Common myeloid progenitor, CD34-positive (primary cell): ENCODE data around the gene RARG. TPM values are rescaled to one million over a fixed set of nuclear protein-coding genes. Genes with fewer than 3 reads are reported as not detected.
A peak's percentile ranks its signal among the peaks of the same experiment; 100 is the strongest.

Source experiments
- CTCF ChIA-PET: fragments of 350-600 bp; sonication (Branson Sonifier 250); formaldehyde crosslinking; loops from one replicate; lab custom pipeline; 2021; ENCODE audit warnings: antibody characterized with exemption; lab: Charles Lee
- POLR2A ChIA-PET: fragments of 350-600 bp; sonication (Branson Sonifier 250); formaldehyde crosslinking; loops from one replicate; lab custom pipeline; 2021; ENCODE audit warnings: antibody characterized with exemption; lab: Charles Lee
- DNase-seq, 3 donors: peaks; one replicate each; pipeline versions ENCODE4 v3.0.0 to v3.0.0-alpha.2; 2013
- H3K27ac ChIP-seq, 2 experiments: 1 replicate in 1 of 2; 2 replicates in 1 of 2; pipeline ENCODE4 v1.7.0; 2013; ENCODE audit warnings: inconsistent platforms in 2 of 2, low read length in 2 of 2, mild to moderate bottlenecking in 2 of 2, low read depth in 1 of 2, moderate library complexity in 1 of 2; ENCODE audit not compliant: severe bottlenecking in 2 of 2, insufficient read depth in 1 of 2, poor library complexity in 1 of 2
- H3K27me3 ChIP-seq, 5 experiments: replicated peaks in 2 of 5; 1 replicate in 3 of 5; 2 replicates in 2 of 5; pipeline versions ENCODE4 v1.6.1 to v1.7.0; 2013; ENCODE audit warnings: low read length in 4 of 5, mild to moderate bottlenecking in 2 of 5, moderate library complexity in 2 of 5, inconsistent platforms in 1 of 5; ENCODE audit not compliant: insufficient read depth in 5 of 5, control insufficient read depth in 4 of 5
- H3K36me3 ChIP-seq, 4 experiments: 1 replicate in 2 of 4; 2 replicates in 2 of 4; pipeline versions ENCODE4 v1.6.1 to v1.7.0; 2013; ENCODE audit warnings: low read length in 3 of 4, control low read depth in 1 of 4, mild to moderate bottlenecking in 1 of 4; ENCODE audit not compliant: control insufficient read depth in 4 of 4, insufficient read depth in 4 of 4
- H3K4me1 ChIP-seq, 4 experiments: 1 replicate in 3 of 4; 2 replicates in 1 of 4; pipeline versions ENCODE4 v1.6.1 to v1.7.1; 2013; ENCODE audit warnings: low read length in 3 of 4, mild to moderate bottlenecking in 3 of 4, control low read depth in 1 of 4, inconsistent platforms in 1 of 4, moderate library complexity in 1 of 4; ENCODE audit not compliant: control insufficient read depth in 4 of 4, insufficient read depth in 4 of 4; ENCODE audit errors: control extremely low read depth in 1 of 4
- H3K4me3 ChIP-seq, 7 experiments: 1 replicate in 4 of 7; 2 replicates in 3 of 7; pipeline versions ENCODE4 v1.5.1 to v1.7.0; 2013; ENCODE audit warnings: mild to moderate bottlenecking in 7 of 7, low read length in 6 of 7, moderate library complexity in 6 of 7, inconsistent platforms in 2 of 7, low read depth in 2 of 7, control low read depth in 1 of 7; ENCODE audit not compliant: insufficient read depth in 4 of 7, control insufficient read depth in 1 of 7; ENCODE audit errors: extremely low read depth in 1 of 7
- H3K9me3 ChIP-seq, 5 experiments: 1 replicate in 4 of 5; 2 replicates in 1 of 5; pipeline versions ENCODE4 v1.6.1 to v1.7.1; 2013; ENCODE audit warnings: low read length in 4 of 5, mild to moderate bottlenecking in 2 of 5, inconsistent platforms in 1 of 5, low read depth in 1 of 5, moderate library complexity in 1 of 5; ENCODE audit not compliant: control insufficient read depth in 4 of 5, insufficient read depth in 2 of 5; ENCODE audit errors: control extremely low read depth in 1 of 5
- WGBS: methylation state at CpG from one replicate; pipeline ENCODE4 v1.1.5; 2013; ENCODE audit not compliant: insufficient coverage; 5-methylcytosine and 5-hydroxymethylcytosine counted together
- polyA plus RNA-seq: library from polyadenylated mRNA; unstranded; fragments of 120-200 nt; gene quantifications from one replicate; pipeline ENCODE4 v1.2.1, GENCODE V29; 2013

Gene RARG
- 4.7 TPM for polyA plus RNA-seq

- ChIA-PET POLR2A (no interaction called here), CTCF (interaction anchor here (21.7 kb wide), 1 partner anchor 16 kb away, joined by 212 read pairs; no protein-coding TSS in a partner anchor)
- Histone ChIP-seq H3K4me1 (peaks cover 2 to 41% (median 35%) of the 10 kb centered on the region in 4 experiments), H3K27me3 (peaks cover 0 to 4% (median 0%) of the 10 kb centered on the region in 5 experiments), H3K36me3 (no peaks in the 10 kb centered on the region), H3K4me3 (peak within 1 kb of the TSS; percentile 20 to 79 (median 58)), H3K9me3 (no peaks in the 10 kb centered on the region), H3K27ac (no peak within 1 kb of the TSS)
- WGBS, result 0% methylated on average over 21 of the region's 44 CpGs
- DNase-seq, result peak in 2 of 3 donors; percentile 56 to 65
These were observed at the start of gene RARG for GRCh38 chr12:53231921-53232645. RARG (minus strand) TSS chr12:53232209; CDS start chr12:53227545, 4,664 bp downstream.

DNA sequence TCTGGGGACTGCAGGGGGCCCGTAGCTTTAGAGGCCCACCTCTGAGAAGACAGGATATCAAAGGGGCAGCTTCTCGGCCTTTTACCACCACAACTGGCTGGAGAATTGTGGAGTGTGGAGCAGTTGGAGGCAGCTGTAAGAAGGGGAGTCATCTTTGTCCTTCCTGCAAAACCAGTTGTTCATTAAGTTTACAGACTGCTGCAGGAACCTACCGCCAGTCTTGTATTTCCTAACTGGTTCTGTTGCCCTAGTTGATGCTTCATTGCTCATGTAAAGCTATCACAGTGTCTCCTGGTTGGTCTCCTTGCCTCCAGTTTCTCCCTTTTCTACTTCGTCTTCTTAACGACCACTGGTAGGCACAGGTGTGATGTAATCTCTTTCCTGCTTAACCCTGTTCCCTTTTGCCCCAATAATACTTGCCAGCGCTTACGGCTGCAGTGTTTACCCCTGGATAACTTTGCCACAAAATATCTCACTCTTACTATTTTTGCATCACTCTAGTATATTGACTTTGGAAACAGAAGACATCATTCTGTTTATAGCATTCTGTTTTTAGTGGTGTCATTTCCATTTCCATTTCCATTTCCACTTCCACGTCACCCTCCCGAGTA is 48.0 kb upstream of the RARG start:
- 93% methylated on average over 7 of the region's 9 CpGs for WGBS
- ChIA-PET CTCF (interaction anchor here (1.5 to 24.3 kb wide), 5 partner anchors 8 to 75 kb away, joined by 3 to 399 read pairs (median 30); partner anchors contain the start of genes AAAS and ESPL1), POLR2A (no interaction called here)
- no peak overlapping the region for H3K27ac ChIP-seq
- H3K36me3 ChIP-seq, result peaks cover 26 to 78% (median 48%) of the 10 kb centered on the region in 4 experiments
- H3K9me3 ChIP-seq, result no peaks in the 10 kb centered on the region
- DNase-seq, result no peak
- peaks cover 0 to 3% (median 1%) of the 10 kb centered on the region in 4 experiments for H3K4me1 ChIP-seq
- no peaks in the 10 kb centered on the region for H3K27me3 ChIP-seq
- H3K4me3 ChIP-seq, result no peak overlapping the region

GRCh38 chr12:53279283-53279869 is 47.4 kb upstream of the RARG start:
- Histone ChIP-seq H3K4me3 (no peak overlapping the region), H3K9me3 (no peaks in the 10 kb centered on the region), H3K27ac (no peak overlapping the region), H3K4me1 (peaks cover 0 to 3% (median 1%) of the 10 kb centered on the region in 4 experiments), H3K36me3 (peaks cover 28 to 81% (median 48%) of the 10 kb centered on the region in 4 experiments), H3K27me3 (no peaks in the 10 kb centered on the region)
- 95% methylated on average over 3 of the region's 3 CpGs for WGBS
- CTCF ChIA-PET, result interaction anchor here (0.7 to 24.3 kb wide), 9 partner anchors 8 to 75 kb away, joined by 3 to 399 read pairs (median 8); partner anchors contain the start of genes AAAS and ESPL1
- DNase-seq, result no peak
- POLR2A ChIA-PET, result interaction anchor here (0.6 kb wide), 1 partner anchor 19 kb away, joined by 5 read pairs; no protein-coding TSS in a partner anchor

- ChIA-PET POLR2A (no interaction called here), CTCF (interaction anchor here (0.7 to 24.3 kb wide), 13 partner anchors 8 to 176 kb away, joined by 3 to 399 read pairs (median 5); partner anchors contain the start of genes AAAS, ESPL1 and ITGB7)
- no peak overlapping the region for H3K27ac ChIP-seq
- DNase-seq, result no peak
- H3K27me3 ChIP-seq, result no peaks in the 10 kb centered on the region
- H3K4me1 ChIP-seq, result peaks cover 0 to 3% (median 1%) of the 10 kb centered on the region in 4 experiments
- WGBS, result 100% methylated on average over 4 of the region's 9 CpGs
- no peak overlapping the region for H3K4me3 ChIP-seq
- H3K36me3 ChIP-seq, result peaks cover 28 to 72% (median 44%) of the 10 kb centered on the region in 4 experiments
- no peaks in the 10 kb centered on the region for H3K9me3 ChIP-seq
These were observed 46.0 kb upstream of the RARG start for GRCh38 chr12:53277981-53278380.

GRCh38 chr12:53276511-53276910 is 44.5 kb upstream of the RARG start:
- ChIA-PET CTCF (interaction anchor here (2.2 to 24.3 kb wide), 4 partner anchors 6 to 62 kb away, joined by 5 to 399 read pairs (median 102); partner anchors contain the start of gene ESPL1), POLR2A (no interaction called here)
- H3K27me3 ChIP-seq, result no peaks in the 10 kb centered on the region
- H3K36me3 ChIP-seq, result peaks cover 21 to 69% (median 36%) of the 10 kb centered on the region in 4 experiments
- no peak for DNase-seq
- WGBS, result 100% methylated on average over 11 of the region's 11 CpGs
- H3K4me3 ChIP-seq, result no peak overlapping the region
- H3K4me1 ChIP-seq, result peaks cover 0 to 3% (median 1%) of the 10 kb centered on the region in 4 experiments
- no peak overlapping the region for H3K27ac ChIP-seq
- no peaks in the 10 kb centered on the region for H3K9me3 ChIP-seq

DNA sequence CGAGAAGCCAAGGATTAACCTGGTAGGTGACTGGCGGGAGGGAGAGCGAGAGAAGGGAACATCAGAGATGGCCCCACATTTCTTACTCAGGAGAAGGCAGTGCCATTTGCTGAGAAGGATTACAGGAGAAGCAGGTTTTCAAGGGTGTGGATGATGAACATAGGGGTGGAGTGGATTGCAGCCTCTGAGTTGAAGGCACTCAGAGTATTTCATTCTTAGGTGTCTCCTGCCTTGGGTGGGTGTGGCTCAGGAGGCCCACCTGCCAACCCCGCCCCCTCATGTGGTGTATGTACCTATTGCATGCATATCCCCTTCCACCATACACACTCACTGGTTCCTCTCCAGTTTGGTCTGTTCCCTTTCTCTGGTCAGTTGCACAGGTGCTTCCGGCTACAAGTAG is 42.4 kb upstream of the RARG start:
- POLR2A ChIA-PET, result no interaction called here
- DNase-seq, result no peak
- WGBS, result 98% methylated on average over 4 of the region's 5 CpGs
- Histone ChIP-seq H3K27ac (no peak overlapping the region), H3K36me3 (peaks cover 18 to 73% (median 35%) of the 10 kb centered on the region in 4 experiments), H3K27me3 (no peaks in the 10 kb centered on the region), H3K4me1 (peaks cover 0 to 12% (median 2%) of the 10 kb centered on the region in 4 experiments), H3K9me3 (no peaks in the 10 kb centered on the region), H3K4me3 (no peak overlapping the region)
- CTCF ChIA-PET, result interaction anchor here (11.8 to 20.5 kb wide), 2 partner anchors 10 to 59 kb away, joined by 175 to 299 read pairs; partner anchors contain the start of gene ITGB7
